Measurements from ENCODE around the gene CDC27.
A peak's percentile ranks its signal among the peaks of the same experiment; 100 is the strongest.

CDC27 gene

GRCh38 chr17:47235506-47235905 is 46.4 kb upstream of the CDC27 start:
- Histone ChIP-seq H3K36me3 (ENCODE audit: low read depth) (no peaks in the 10 kb centered on the region), H3K4me3 (ENCODE audit: severe bottlenecking) (no peak overlapping the region), H3K27ac (ENCODE audit: poor library complexity, severe bottlenecking) (no peak overlapping the region), H3K4me1 (ENCODE audit: insufficient read depth, poor library complexity, severe bottlenecking) (peaks cover 5% of the 10 kb centered on the region), H3K9me3 (ENCODE audit: severe bottlenecking) (no peaks in the 10 kb centered on the region), H3K27me3 (ENCODE audit: insufficient read depth, poor library complexity, severe bottlenecking) (no peaks in the 10 kb centered on the region)
- TF ChIP-seq CTCF (IDR thresholded peaks at IDR 0.05; ENCODE audit: poor library complexity, severe bottlenecking) = no peak
- ATAC-seq (ENCODE audit: low read depth) (no peak), DNase-seq (ENCODE audit: low spot score) (no peak)

- Histone ChIP-seq H3K4me3 (ENCODE audit: severe bottlenecking) (no peak overlapping the region), H3K27ac (ENCODE audit: poor library complexity, severe bottlenecking) (no peak overlapping the region), H3K36me3 (ENCODE audit: low read depth) (no peaks in the 10 kb centered on the region), H3K9me3 (ENCODE audit: severe bottlenecking) (no peaks in the 10 kb centered on the region), H3K27me3 (ENCODE audit: insufficient read depth, poor library complexity, severe bottlenecking) (no peaks in the 10 kb centered on the region), H3K4me1 (ENCODE audit: insufficient read depth, poor library complexity, severe bottlenecking) (peaks cover 10% of the 10 kb centered on the region)
- ATAC-seq (ENCODE audit: low read depth) (no peak), DNase-seq (ENCODE audit: low spot score) (no peak)
- TF ChIP-seq CTCF (IDR thresholded peaks at IDR 0.05; ENCODE audit: poor library complexity, severe bottlenecking) = no peak
Observed at GRCh38 chr17:47232465-47232864, 43.4 kb upstream of the CDC27 start.

GRCh38 chr17:47231866-47232265 is 42.8 kb upstream of the CDC27 start:
- Histone ChIP-seq H3K27ac (ENCODE audit: poor library complexity, severe bottlenecking) (no peak overlapping the region), H3K9me3 (ENCODE audit: severe bottlenecking) (no peaks in the 10 kb centered on the region), H3K4me3 (ENCODE audit: severe bottlenecking) (no peak overlapping the region), H3K36me3 (ENCODE audit: low read depth) (no peaks in the 10 kb centered on the region), H3K27me3 (ENCODE audit: insufficient read depth, poor library complexity, severe bottlenecking) (no peaks in the 10 kb centered on the region), H3K4me1 (ENCODE audit: insufficient read depth, poor library complexity, severe bottlenecking) (peaks cover 10% of the 10 kb centered on the region)
- TF ChIP-seq CTCF (IDR thresholded peaks at IDR 0.05; ENCODE audit: poor library complexity, severe bottlenecking) = no peak
- DNase-seq (ENCODE audit: low spot score) (no peak), ATAC-seq (ENCODE audit: low read depth) (no peak)

- Histone ChIP-seq H3K4me3 (ENCODE audit: severe bottlenecking) (no peak overlapping the region), H3K27ac (ENCODE audit: poor library complexity, severe bottlenecking) (no peak overlapping the region), H3K9me3 (ENCODE audit: severe bottlenecking) (no peaks in the 10 kb centered on the region), H3K27me3 (ENCODE audit: insufficient read depth, poor library complexity, severe bottlenecking) (no peaks in the 10 kb centered on the region), H3K4me1 (ENCODE audit: insufficient read depth, poor library complexity, severe bottlenecking) (peaks cover 10% of the 10 kb centered on the region), H3K36me3 (ENCODE audit: low read depth) (no peaks in the 10 kb centered on the region)
- no peak for TF ChIP-seq CTCF (IDR thresholded peaks at IDR 0.05; ENCODE audit: poor library complexity, severe bottlenecking)
- DNase-seq (ENCODE audit: low spot score) (no peak), ATAC-seq (ENCODE audit: low read depth) (no peak)
Observed at GRCh38 chr17:47231334-47231733, 42.2 kb upstream of the CDC27 start.

GRCh38 chr17:47230864-47231263 is 41.8 kb upstream of the CDC27 start:
- Histone ChIP-seq H3K9me3 (ENCODE audit: severe bottlenecking) (no peaks in the 10 kb centered on the region), H3K4me3 (ENCODE audit: severe bottlenecking) (no peak overlapping the region), H3K27me3 (ENCODE audit: insufficient read depth, poor library complexity, severe bottlenecking) (no peaks in the 10 kb centered on the region), H3K36me3 (ENCODE audit: low read depth) (no peaks in the 10 kb centered on the region), H3K4me1 (ENCODE audit: insufficient read depth, poor library complexity, severe bottlenecking) (peaks cover 14% of the 10 kb centered on the region), H3K27ac (ENCODE audit: poor library complexity, severe bottlenecking) (peak overlapping the region; percentile 57)
- TF ChIP-seq CTCF (IDR thresholded peaks at IDR 0.05; ENCODE audit: poor library complexity, severe bottlenecking) = no peak
- ATAC-seq (ENCODE audit: low read depth) (no peak), DNase-seq (ENCODE audit: low spot score) (no peak)

Data from RWPE2 (cell line).